PC-3 (cell line): Measurements from ENCODE around the gene KLF8. TPM values are rescaled to one million over a fixed set of nuclear protein-coding genes. Genes with fewer than 3 reads are reported as not detected.

Source experiments
- ATAC-seq: fragments of 200-7000 bp; cut with Tn5 transposase; 2 replicates; pipeline ENCODE4 v1.9.1; 2020; ENCODE audit warnings: mild to moderate bottlenecking, moderate library complexity
- BruUV-seq: library from RNA; stranded (reverse); fragments of 400-500 nt; replicated peaks from 2 replicates; lab custom pipeline; 2021; lab: Mats Ljungman, UMichigan
- CTCF ChIA-PET: fragments of 300-600 bp; sonication (Branson Sonifier 250); formaldehyde crosslinking; loops from one replicate; lab custom pipeline; 2022; ENCODE audit warnings: antibody characterized with exemption; lab: Charles Lee
- POLR2A ChIA-PET: fragments of 300-600 bp; sonication (Branson Sonifier 250); formaldehyde crosslinking; loops from one replicate; lab custom pipeline; 2022; ENCODE audit warnings: antibody characterized with exemption; ENCODE audit not compliant: unreplicated experiment; lab: Charles Lee
- DNase-seq: peaks from one replicate; pipeline ENCODE4 v3.0.0-alpha.2; 2015
- H2AFZ ChIP-seq: fragments of 300-600 bp; sonication (generic); 2 replicates; pipeline ENCODE4 v1.6.0; 2016; ENCODE audit warnings: antibody characterized with exemption, low read length
- H3F3A ChIP-seq: fragments of 300-600 bp; sonication (generic); one replicate; pipeline ENCODE4 v1.6.0; 2017; ENCODE audit warnings: antibody characterized with exemption, low read length, control low read depth, mild to moderate bottlenecking; ENCODE audit not compliant: unreplicated experiment
- H3K27ac ChIP-seq: fragments of 300-600 bp; sonication (generic); 2 replicates; pipeline ENCODE4 v1.5.1; 2016; ENCODE audit warnings: mild to moderate bottlenecking, low read length
- H3K27me3 ChIP-seq: fragments of 300-600 bp; sonication (generic); 2 replicates; pipeline ENCODE4 v1.6.1; 2016; ENCODE audit warnings: low read length, mixed read lengths
- H3K36me3 ChIP-seq: fragments of 300-600 bp; sonication (generic); 2 replicates; pipeline ENCODE4 v1.6.1; 2016; ENCODE audit warnings: low read depth, mixed run types, low read length, mixed read lengths
- H3K4me1 ChIP-seq: fragments of 300-600 bp; sonication (generic); 2 replicates; pipeline ENCODE4 v1.5.1; 2016; ENCODE audit warnings: low read length; ENCODE audit not compliant: insufficient read depth
- H3K4me2 ChIP-seq: fragments of 300-600 bp; sonication (generic); 2 replicates; pipeline ENCODE4 v1.6.0; 2016; ENCODE audit warnings: low read length
- H3K4me3 ChIP-seq: fragments of 300-600 bp; sonication (generic); 2 replicates; pipeline ENCODE4 v1.5.1; 2016; ENCODE audit warnings: mild to moderate bottlenecking, low read length, mixed read lengths
- H3K79me2 ChIP-seq: fragments of 300-600 bp; sonication (generic); 2 replicates; pipeline ENCODE4 v1.6.1; 2017; ENCODE audit warnings: low read length, mixed read lengths
- H3K9ac ChIP-seq: fragments of 300-600 bp; sonication (generic); 2 replicates; pipeline ENCODE4 v1.6.0; 2016; ENCODE audit warnings: mild to moderate bottlenecking, low read length
- H3K9me2 ChIP-seq: fragments of 300-600 bp; sonication (generic); replicated peaks from 2 replicates; pipeline ENCODE4 v1.6.1; 2016; ENCODE audit warnings: mixed run types, low read length, mixed read lengths
- H3K9me3 ChIP-seq: fragments of 300-600 bp; sonication (generic); 2 replicates; pipeline ENCODE4 v1.6.1; 2016; ENCODE audit warnings: low read length, mixed read lengths
- H4K20me1 ChIP-seq: fragments of 300-600 bp; sonication (generic); 2 replicates; pipeline ENCODE4 v1.6.1; 2016; ENCODE audit warnings: low read length, mixed read lengths
- EZH2 ChIP-seq: fragments of 300-600 bp; sonication (generic); IDR thresholded peaks from one replicate; pipeline ENCODE4 v1.6.1; 2017; ENCODE audit warnings: antibody characterized with exemption, mild to moderate bottlenecking, low read length; ENCODE audit not compliant: unreplicated experiment
- EZH2phosphoT487 ChIP-seq: fragments of 300-600 bp; sonication (generic); IDR thresholded peaks from 2 replicates; pipeline ENCODE4 v1.6.1; 2018; ENCODE audit warnings: mild to moderate bottlenecking, antibody characterized with exemption, low read length, borderline replicate concordance
- intact Hi-C: fragments of 100-400 bp; cut with micrococcal nuclease; formaldehyde crosslinking; loops from 2 replicates; pipeline ENCODE4 v1.9.0; 2023
- total RNA-seq: library from RNA; depleted of rRNA; stranded (reverse); fragments of >200 nt; gene quantifications from 2 replicates; pipeline ENCODE4 v1.2.3, GENCODE V29; 2014
- TF ChIP-seq, protein P1 (sequence below): fragments of 300-600 bp; sonication (generic); conservative IDR thresholded peaks from 2 replicates; pipeline ENCODE4 v1.5.1; 2017; ENCODE audit warnings: antibody characterized with exemption, low read depth, mild to moderate bottlenecking, low read length

The KLF8 gene
- total RNA-seq, 1 experiment from 2014 or later: 0.04 TPM

DNA sequence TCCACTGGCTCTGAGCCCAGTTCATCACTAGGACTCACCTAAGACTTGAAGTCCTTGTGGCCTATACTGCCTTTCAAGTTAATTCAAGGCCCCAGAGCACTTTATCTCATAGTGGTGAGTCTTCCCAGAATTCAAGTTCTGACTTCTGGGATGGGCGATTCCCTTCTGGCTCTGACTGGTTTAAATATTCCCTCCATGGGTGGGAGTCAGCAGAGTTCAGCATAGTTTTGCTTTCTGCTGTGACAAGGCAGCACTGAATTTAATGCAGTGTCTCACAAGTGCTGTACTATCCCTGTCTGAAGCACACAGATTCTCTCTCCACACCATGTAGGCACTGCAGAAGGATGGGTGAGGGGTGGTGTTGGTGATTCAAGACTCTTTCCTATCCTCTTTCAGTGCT, 46.5 kb downstream of the KLF8 start:
- Histone ChIP-seq H3K9me3 (no peaks in the 10 kb centered on the region), H3K27me3 (no peaks in the 10 kb centered on the region), H3K79me2 (no peaks in the 10 kb centered on the region), H4K20me1 (no peaks in the 10 kb centered on the region), H3K4me1 (no peaks in the 10 kb centered on the region), H3K9ac (no peak overlapping the region), H3F3A (no peaks in the 10 kb centered on the region), H2AFZ (no peak overlapping the region), H3K4me3 (no peak overlapping the region), H3K36me3 (no peaks in the 10 kb centered on the region), H3K27ac (no peak overlapping the region), H3K9me2 (no peaks in the 10 kb centered on the region), H3K4me2 (no peak overlapping the region)
- no peak for DNase-seq
- no TSS peak for BruUV-seq
- POLR2A ChIA-PET: no interaction called here
- ATAC-seq: no peak
- intact Hi-C loops: no loop called here
- TF ChIP-seq EZH2phosphoT487: no peak
- no peak for TF ChIP-seq EZH2
- TF ChIP-seq, protein P1, sequence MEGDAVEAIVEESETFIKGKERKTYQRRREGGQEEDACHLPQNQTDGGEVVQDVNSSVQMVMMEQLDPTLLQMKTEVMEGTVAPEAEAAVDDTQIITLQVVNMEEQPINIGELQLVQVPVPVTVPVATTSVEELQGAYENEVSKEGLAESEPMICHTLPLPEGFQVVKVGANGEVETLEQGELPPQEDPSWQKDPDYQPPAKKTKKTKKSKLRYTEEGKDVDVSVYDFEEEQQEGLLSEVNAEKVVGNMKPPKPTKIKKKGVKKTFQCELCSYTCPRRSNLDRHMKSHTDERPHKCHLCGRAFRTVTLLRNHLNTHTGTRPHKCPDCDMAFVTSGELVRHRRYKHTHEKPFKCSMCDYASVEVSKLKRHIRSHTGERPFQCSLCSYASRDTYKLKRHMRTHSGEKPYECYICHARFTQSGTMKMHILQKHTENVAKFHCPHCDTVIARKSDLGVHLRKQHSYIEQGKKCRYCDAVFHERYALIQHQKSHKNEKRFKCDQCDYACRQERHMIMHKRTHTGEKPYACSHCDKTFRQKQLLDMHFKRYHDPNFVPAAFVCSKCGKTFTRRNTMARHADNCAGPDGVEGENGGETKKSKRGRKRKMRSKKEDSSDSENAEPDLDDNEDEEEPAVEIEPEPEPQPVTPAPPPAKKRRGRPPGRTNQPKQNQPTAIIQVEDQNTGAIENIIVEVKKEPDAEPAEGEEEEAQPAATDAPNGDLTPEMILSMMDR: no peak
- CTCF ChIA-PET: no interaction called here

DNA sequence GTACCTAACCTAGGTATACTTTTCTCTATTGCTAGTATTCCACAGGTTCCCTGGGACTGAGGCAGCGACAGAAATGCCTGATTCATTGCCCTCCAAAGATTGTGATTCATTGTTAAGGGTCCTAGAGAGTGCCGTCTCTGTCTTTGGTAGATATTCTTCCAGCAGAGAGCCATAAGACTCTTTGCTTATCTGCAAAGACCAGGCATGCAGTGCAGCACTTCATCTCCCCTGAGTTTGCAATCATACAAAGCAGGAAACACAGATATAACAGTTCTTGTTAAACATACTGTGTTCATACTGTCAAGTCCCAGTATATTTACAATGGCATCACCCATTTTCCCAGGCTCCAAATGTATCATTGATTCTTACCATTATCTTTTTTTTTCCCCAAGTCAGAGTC, 47.7 kb downstream of the KLF8 start:
- ChIA-PET CTCF (no interaction called here), POLR2A (no interaction called here)
- Histone ChIP-seq H3K4me2 (no peak overlapping the region), H3K27ac (no peak overlapping the region), H3K9ac (no peak overlapping the region), H3K36me3 (no peaks in the 10 kb centered on the region), H3K4me3 (no peak overlapping the region), H3K9me3 (no peaks in the 10 kb centered on the region), H2AFZ (no peak overlapping the region), H3K27me3 (peaks cover 4% of the 10 kb centered on the region; the same call in 1 of the 2 replicates), H4K20me1 (no peaks in the 10 kb centered on the region), H3K79me2 (no peaks in the 10 kb centered on the region), H3K4me1 (no peaks in the 10 kb centered on the region), H3F3A (no peaks in the 10 kb centered on the region), H3K9me2 (no peaks in the 10 kb centered on the region)
- intact Hi-C loops: loop anchor here (10.0 kb wide), 1 partner anchor 285 kb away; the partner anchor contains the start of gene UBQLN2
- no TSS peak for BruUV-seq
- ATAC-seq (no peak), DNase-seq (no peak)
- TF ChIP-seq EZH2phosphoT487: no peak
- TF ChIP-seq, protein P1: no peak

- no peak overlapping the region for H3K4me3 ChIP-seq
- no peaks in the 10 kb centered on the region for H3K79me2 ChIP-seq
- H3K9ac ChIP-seq: no peak overlapping the region
- H3K4me2 ChIP-seq: no peak overlapping the region
- H3K36me3 ChIP-seq: no peaks in the 10 kb centered on the region
- TF ChIP-seq, protein P1: peak; percentile 64
- TF ChIP-seq EZH2phosphoT487: no peak
- peak; percentile 54 for DNase-seq
- POLR2A ChIA-PET: interaction anchor here (0.6 kb wide), 2 partner anchors 447 to 1399 kb away, joined by 3 to 4 read pairs; no protein-coding TSS in a partner anchor
- intact Hi-C loops: loop anchor here (1.0 to 10.0 kb wide), 2 partner anchors 283 to 445 kb away; partner anchors contain the start of gene UBQLN2
- H2AFZ ChIP-seq: no peak overlapping the region
- ATAC-seq: peak; percentile 57
- no peaks in the 10 kb centered on the region for H4K20me1 ChIP-seq
- no TSS peak for BruUV-seq
- peaks cover 14% of the 10 kb centered on the region; the same call in 1 of the 2 replicates for H3K27me3 ChIP-seq
- no peaks in the 10 kb centered on the region for H3F3A ChIP-seq
- no peaks in the 10 kb centered on the region for H3K9me3 ChIP-seq
- no peaks in the 10 kb centered on the region for H3K4me1 ChIP-seq
- CTCF ChIA-PET: interaction anchor here (0.6 to 1.5 kb wide), 3 partner anchors 10 to 1132 kb away, joined by 3 to 13 read pairs (median 3); no protein-coding TSS in a partner anchor
- H3K9me2 ChIP-seq: no peaks in the 10 kb centered on the region
- no peak overlapping the region for H3K27ac ChIP-seq
These were observed 49.6 kb downstream of the KLF8 start for GRCh38 chrX:56281789-56282188.
